ENCODE measurements around the gene CYTH2. TPM values are rescaled to one million over a fixed set of nuclear protein-coding genes. Genes with fewer than 3 reads are reported as not detected.

CYTH2 gene, protein sequence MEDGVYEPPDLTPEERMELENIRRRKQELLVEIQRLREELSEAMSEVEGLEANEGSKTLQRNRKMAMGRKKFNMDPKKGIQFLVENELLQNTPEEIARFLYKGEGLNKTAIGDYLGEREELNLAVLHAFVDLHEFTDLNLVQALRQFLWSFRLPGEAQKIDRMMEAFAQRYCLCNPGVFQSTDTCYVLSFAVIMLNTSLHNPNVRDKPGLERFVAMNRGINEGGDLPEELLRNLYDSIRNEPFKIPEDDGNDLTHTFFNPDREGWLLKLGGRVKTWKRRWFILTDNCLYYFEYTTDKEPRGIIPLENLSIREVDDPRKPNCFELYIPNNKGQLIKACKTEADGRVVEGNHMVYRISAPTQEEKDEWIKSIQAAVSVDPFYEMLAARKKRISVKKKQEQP
- total RNA-seq: 10 to 100 TPM; 72.2 to 77.7 TPM
- 10 to 100 TPM; 20.5 to 32.0 (median 28.2) TPM for polyA plus RNA-seq
- total RNA-seq: 30.9 to 110 (median 77.2) reads per million in 6 experiments

- Mint-ChIP-seq H3K9me3 (no peaks in the 10 kb centered on the region), H3K27ac (peak within 1 kb of the TSS; percentile 78 to 96 (median 94)), H3K4me3 (peak within 1 kb of the TSS; percentile 84 to 99 (median 92)), H3K27me3 (no peaks in the 10 kb centered on the region), H3K36me3 (peaks cover 0 to 32% (median 0%) of the 10 kb centered on the region in 3 donors), H3K4me1 (peaks cover 12 to 40% (median 29%) of the 10 kb centered on the region in 4 donors)
- DNase-seq (peak in 5 of 10 donors; percentile 51 to 84 (median 58)), ATAC-seq (peak in 1 of 2 donors; percentile 15)
- POLR2A ChIA-PET: interaction anchor here (0.5 to 1.9 kb wide), 7 partner anchors 11 to 490 kb away, joined by 3 to 20 read pairs (median 4); partner anchors contain the start of gene DBP
These were observed at the start of gene CYTH2 for GRCh38 chr19:48469289-48469881. TSS of gene CYTH2 (plus strand) at chr19:48469369. CDS start at chr19:48469508, 139 bp downstream.

DNA sequence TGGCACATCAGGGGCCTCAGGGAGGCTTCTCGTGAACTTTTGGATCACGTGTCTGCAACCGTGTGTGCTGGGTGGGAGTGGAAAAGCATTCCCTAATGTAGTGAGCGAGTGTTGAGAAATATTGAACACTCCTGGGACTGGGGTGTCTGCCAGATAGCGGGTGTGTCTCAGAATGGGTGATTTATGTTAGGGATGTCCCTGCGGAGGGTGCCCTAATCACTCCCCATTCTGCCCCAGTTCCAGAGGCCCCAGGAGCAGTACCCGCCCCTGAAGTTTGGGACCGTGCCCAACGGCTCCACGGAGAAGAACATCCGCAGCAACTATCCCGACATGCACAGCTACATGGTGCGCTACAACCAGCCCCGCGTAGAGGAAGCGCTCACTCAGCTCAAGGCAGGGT, 47.6 kb upstream of the CYTH2 start:
- H3K36me3 Mint-ChIP-seq: no peaks in the 10 kb centered on the region
- ATAC-seq (no peak), DNase-seq (no peak)
- H3K4me3 Mint-ChIP-seq: no peak overlapping the region
- POLR2A ChIA-PET: interaction anchor here (0.6 kb wide), 1 partner anchor 11 kb away, joined by 6 read pairs; no protein-coding TSS in a partner anchor
- peaks cover 9 to 14% (median 13%) of the 10 kb centered on the region in 4 donors for H3K4me1 Mint-ChIP-seq
- peaks cover 0 to 24% (median 12%) of the 10 kb centered on the region in 5 donors for H3K27me3 Mint-ChIP-seq
- no peak overlapping the region for H3K27ac Mint-ChIP-seq
- H3K9me3 Mint-ChIP-seq: no peaks in the 10 kb centered on the region

DNA sequence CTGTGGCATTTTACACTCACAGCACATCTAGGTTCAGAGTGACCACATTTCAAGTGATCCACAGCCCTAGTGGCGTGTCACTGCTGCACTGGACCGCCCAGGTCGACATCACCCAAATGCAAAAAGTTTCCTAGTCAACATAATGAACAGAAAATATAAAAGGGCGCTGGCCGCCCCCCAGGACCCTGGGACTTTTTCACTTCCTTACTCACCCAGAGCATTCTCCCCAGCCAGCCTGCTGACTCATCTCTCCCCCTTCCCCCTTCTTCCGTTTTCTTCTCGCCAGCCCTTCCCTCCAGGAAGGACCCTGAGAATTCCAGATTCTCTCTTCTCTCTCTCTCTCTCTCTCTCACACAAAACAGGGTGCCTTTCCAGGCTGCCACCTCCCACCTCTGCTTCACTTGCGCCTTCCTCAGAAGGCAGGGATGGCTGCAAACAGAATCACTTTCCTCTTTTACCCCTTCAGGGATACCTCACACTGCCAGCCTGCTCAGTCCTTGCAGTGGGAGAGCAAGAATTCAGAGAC, 44.4 kb upstream of the CYTH2 start:
- no peak overlapping the region for H3K4me3 Mint-ChIP-seq
- no peaks in the 10 kb centered on the region for H3K36me3 Mint-ChIP-seq
- H3K4me1 Mint-ChIP-seq: peaks cover 0 to 5% (median 4%) of the 10 kb centered on the region in 4 donors
- POLR2A ChIA-PET: no interaction called here
- H3K27me3 Mint-ChIP-seq: peaks cover 0 to 12% (median 2%) of the 10 kb centered on the region in 5 donors
- DNase-seq: peak in 1 of 10 donors; percentile 19
- no peaks in the 10 kb centered on the region for H3K9me3 Mint-ChIP-seq
- peak overlapping the region in 1 of 10 donors; percentile 35 for H3K27ac Mint-ChIP-seq
- ATAC-seq: no peak

DNA sequence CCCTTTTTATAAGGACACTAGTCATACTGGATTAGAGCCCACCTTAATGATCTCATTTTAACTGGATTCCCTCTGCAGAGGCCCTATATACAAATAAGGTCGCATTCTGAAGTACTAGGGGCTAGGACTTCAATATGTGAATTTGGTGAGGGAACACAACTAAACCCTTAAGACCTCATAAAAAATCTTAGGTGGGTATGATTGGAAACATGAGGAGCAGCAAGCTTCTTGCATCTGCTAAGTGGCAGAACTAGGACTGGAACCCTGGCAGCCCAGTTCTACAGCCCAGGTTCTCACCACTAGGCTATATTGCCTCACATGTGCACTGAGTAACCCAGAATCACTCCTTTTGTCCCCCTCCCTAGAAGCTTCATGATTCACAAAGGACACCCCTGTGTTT, 40.5 kb upstream of the CYTH2 start:
- H3K27ac Mint-ChIP-seq: no peak overlapping the region
- no peak overlapping the region for H3K4me3 Mint-ChIP-seq
- peaks cover 0 to 7% (median 6%) of the 10 kb centered on the region in 5 donors for H3K27me3 Mint-ChIP-seq
- DNase-seq (no peak), ATAC-seq (no peak)
- peaks cover 0 to 5% (median 3%) of the 10 kb centered on the region in 4 donors for H3K4me1 Mint-ChIP-seq
- POLR2A ChIA-PET: interaction anchor here (0.6 kb wide), 1 partner anchor 196 kb away, joined by 3 read pairs; no protein-coding TSS in a partner anchor
- no peaks in the 10 kb centered on the region for H3K9me3 Mint-ChIP-seq
- no peaks in the 10 kb centered on the region for H3K36me3 Mint-ChIP-seq

GRCh38 chr19:48433337-48433736, 35.8 kb upstream of the CYTH2 start:
- peak in 1 of 10 donors; percentile 30 for DNase-seq
- H3K9me3 Mint-ChIP-seq: no peaks in the 10 kb centered on the region
- ATAC-seq: no peak
- POLR2A ChIA-PET: interaction anchor here (0.6 to 1.1 kb wide), 2 partner anchors 12 to 301 kb away, joined by 3 to 5 read pairs; no protein-coding TSS in a partner anchor
- H3K27ac Mint-ChIP-seq: no peak overlapping the region
- no peaks in the 10 kb centered on the region for H3K4me1 Mint-ChIP-seq
- H3K27me3 Mint-ChIP-seq: peaks cover 4 to 26% (median 22%) of the 10 kb centered on the region in 5 donors
- H3K4me3 Mint-ChIP-seq: no peak overlapping the region
- no peaks in the 10 kb centered on the region for H3K36me3 Mint-ChIP-seq

DNA sequence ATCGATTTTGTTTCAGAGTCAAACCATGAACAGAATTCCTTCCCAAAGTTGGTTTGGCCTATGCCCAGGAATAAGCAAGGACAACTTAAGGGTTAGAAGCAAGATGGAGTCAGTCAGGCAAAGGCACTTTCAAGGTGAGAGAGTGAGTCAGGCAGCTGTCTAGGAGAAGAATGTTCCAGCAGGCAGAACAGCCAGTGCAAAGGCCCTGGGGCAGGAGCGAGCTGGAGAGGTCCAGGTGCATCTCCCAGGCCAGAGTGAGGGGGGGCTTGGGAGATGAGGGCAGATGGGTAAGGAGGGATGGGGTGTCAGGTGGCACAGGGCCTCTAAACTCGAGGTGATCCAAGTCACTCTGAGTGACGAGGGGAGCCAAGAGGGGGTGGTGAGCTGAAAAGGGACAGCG, 32.6 kb upstream of the CYTH2 start:
- no peak for ATAC-seq

DNA sequence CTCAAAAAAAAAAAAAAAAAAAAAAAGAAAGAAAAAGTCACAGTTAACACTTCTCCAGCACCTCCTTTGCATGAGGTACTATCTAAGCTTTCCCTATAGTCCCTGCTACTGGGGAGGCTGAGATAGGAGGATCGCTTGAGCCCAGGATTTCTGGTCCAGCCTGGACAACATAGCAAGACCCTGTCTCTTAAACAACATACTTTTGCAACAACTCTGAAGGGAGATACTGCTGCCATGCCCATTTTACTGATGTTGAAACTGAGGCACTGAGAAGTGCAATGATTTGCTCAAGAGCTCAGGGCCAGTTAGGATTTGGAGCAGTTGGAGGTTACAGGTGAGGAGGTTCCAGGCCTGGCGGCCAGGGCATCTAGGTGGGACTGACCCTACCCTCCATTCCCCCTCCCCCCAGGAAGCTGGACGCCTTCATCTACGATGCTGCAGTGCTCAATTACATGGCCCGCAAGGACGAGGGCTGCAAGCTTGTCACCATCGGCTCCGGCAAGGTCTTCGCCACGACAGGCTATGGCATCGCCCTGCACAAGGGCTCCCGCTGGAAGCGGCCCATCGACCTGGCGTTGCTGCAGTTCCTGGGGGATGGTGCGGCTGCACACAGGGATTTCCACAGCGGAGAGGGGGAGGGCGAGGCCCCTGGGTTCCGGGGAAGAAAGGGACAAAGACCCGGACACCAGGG, 27.7 kb upstream of the CYTH2 start:
- Mint-ChIP-seq H3K27ac (peak overlapping the region in 1 of 10 donors; percentile 67), H3K4me3 (peak overlapping the region in 9 of 10 donors; percentile 17 to 66 (median 59)), H3K36me3 (peaks cover 0 to 17% (median 0%) of the 10 kb centered on the region in 3 donors), H3K4me1 (peaks cover 13 to 30% (median 23%) of the 10 kb centered on the region in 4 donors), H3K27me3 (peaks cover 9 to 43% (median 30%) of the 10 kb centered on the region in 5 donors), H3K9me3 (no peaks in the 10 kb centered on the region)
- DNase-seq (no peak), ATAC-seq (no peak)
- POLR2A ChIA-PET: interaction anchor here (0.7 kb wide), 1 partner anchor 14 kb away, joined by 5 read pairs; no protein-coding TSS in a partner anchor

More for the DNA sequence above, 32.6 kb upstream of the CYTH2 start:
- POLR2A ChIA-PET: no interaction called here
- no peak for DNase-seq
- Mint-ChIP-seq H3K4me3 (no peak overlapping the region), H3K27me3 (peaks cover 6 to 39% (median 23%) of the 10 kb centered on the region in 5 donors), H3K4me1 (no peaks in the 10 kb centered on the region), H3K27ac (no peak overlapping the region), H3K9me3 (no peaks in the 10 kb centered on the region), H3K36me3 (peaks cover 0 to 2% (median 0%) of the 10 kb centered on the region in 3 donors)

DNA sequence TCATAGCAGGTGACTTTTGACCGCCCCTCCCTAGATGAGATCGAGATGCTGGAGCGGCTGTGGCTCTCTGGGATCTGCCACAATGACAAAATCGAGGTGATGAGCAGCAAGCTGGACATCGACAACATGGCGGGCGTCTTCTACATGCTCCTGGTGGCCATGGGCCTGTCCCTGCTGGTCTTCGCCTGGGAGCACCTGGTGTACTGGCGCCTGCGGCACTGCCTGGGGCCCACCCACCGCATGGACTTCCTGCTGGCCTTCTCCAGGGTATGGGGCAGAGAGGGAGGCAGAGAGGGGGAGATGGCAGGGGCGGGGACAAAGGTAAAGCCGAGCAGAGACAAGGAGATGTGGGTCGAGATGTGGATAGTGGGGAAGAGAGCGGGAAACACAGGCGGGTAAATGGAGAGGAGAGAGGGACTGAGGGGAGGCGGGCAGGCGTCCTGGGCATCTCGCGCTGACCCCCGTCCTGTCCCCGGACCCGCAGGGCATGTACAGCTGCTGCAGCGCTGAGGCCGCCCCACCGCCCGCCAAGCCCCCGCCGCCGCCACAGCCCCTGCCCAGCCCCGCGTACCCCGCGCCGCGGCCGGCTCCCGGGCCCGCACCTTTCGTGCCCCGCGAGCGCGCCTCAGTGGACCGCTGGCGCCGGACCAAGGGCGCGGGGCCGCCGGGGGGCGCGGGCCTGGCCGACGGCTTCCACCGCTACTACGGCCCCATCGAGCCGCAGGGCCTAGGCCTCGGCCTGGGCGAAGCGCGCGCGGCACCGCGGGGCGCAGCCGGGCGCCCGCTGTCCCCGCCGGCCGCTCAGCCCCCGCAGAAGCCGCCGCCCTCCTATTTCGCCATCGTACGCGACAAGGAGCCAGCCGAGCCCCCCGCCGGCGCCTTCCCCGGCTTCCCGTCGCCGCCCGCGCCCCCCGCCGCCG, 26.8 kb upstream of the CYTH2 start:
- ATAC-seq (no peak), DNase-seq (peak in 1 of 10 donors; percentile 57)
- Mint-ChIP-seq H3K27me3 (peaks cover 9 to 37% (median 28%) of the 10 kb centered on the region in 5 donors), H3K4me3 (peak overlapping the region; percentile 30 to 71 (median 60)), H3K36me3 (peaks cover 0 to 20% (median under 1%) of the 10 kb centered on the region in 3 donors), H3K4me1 (peaks cover 13 to 35% (median 26%) of the 10 kb centered on the region in 4 donors), H3K9me3 (no peaks in the 10 kb centered on the region), H3K27ac (peak overlapping the region in 1 of 10 donors; percentile 67)
- POLR2A ChIA-PET: interaction anchor here (1.0 kb wide), 1 partner anchor 28 kb away, joined by 3 read pairs; no protein-coding TSS in a partner anchor

GRCh38 chr19:48443256-48443655, 25.9 kb upstream of the CYTH2 start:
- POLR2A ChIA-PET: interaction anchor here (1.0 kb wide), 1 partner anchor 29 kb away, joined by 3 read pairs; no protein-coding TSS in a partner anchor
- peak in 4 of 10 donors; percentile 10 to 64 (median 25) for DNase-seq
- no peak overlapping the region for H3K4me3 Mint-ChIP-seq

DNA sequence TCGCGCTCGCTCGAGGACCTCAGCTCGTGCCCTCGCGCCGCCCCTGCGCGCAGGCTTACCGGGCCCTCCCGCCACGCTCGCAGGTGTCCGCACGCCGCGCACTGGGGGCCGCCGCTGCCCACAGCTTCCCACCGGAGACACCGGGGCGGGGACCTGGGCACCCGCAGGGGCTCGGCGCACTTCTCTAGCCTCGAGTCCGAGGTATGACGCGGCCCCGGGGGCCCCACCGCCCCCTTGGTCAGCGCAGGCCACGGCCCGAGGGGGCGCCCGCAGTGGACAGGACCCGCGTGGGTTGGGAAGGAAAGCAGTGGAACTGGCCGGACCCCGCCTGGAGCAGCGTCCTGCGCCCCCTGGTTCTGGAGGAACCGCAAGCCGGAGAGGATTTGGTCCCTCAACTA, 25.4 kb upstream of the CYTH2 start:
- POLR2A ChIA-PET: interaction anchor here (1.0 to 1.6 kb wide), 2 partner anchors 29 to 44 kb away, joined by 3 to 4 read pairs; no protein-coding TSS in a partner anchor
- H3K27ac Mint-ChIP-seq: no peak overlapping the region
- DNase-seq: peak in 1 of 10 donors; percentile 10
- H3K36me3 Mint-ChIP-seq: peaks cover 7 to 34% (median 9%) of the 10 kb centered on the region in 3 donors
- ATAC-seq: no peak
- H3K27me3 Mint-ChIP-seq: peaks cover 5 to 31% (median 22%) of the 10 kb centered on the region in 5 donors
- H3K4me1 Mint-ChIP-seq: peaks cover 18 to 47% (median 36%) of the 10 kb centered on the region in 4 donors
- no peaks in the 10 kb centered on the region for H3K9me3 Mint-ChIP-seq
- peak overlapping the region in 4 of 10 donors; percentile 45 to 97 (median 95) for H3K4me3 Mint-ChIP-seq

More at GRCh38 chr19:48443256-48443655, 25.9 kb upstream of the CYTH2 start:
- Mint-ChIP-seq H3K9me3 (no peaks in the 10 kb centered on the region), H3K27me3 (peaks cover 5 to 34% (median 22%) of the 10 kb centered on the region in 5 donors), H3K4me1 (peaks cover 13 to 44% (median 31%) of the 10 kb centered on the region in 4 donors), H3K27ac (no peak overlapping the region), H3K36me3 (peaks cover 2 to 29% (median 6%) of the 10 kb centered on the region in 3 donors)
- ATAC-seq: peak in 1 of 2 donors; percentile 4
